OCI-LY1 (cell line): ENCODE measurements around the gene CAMK4.

Experiments used
- CTCF ChIP-seq: fragments of 200-600 bp; sonication (generic), shearing (Covaris generic); IDR thresholded peaks from 2 replicates; pipeline ENCODE4 v1.5.1; 2017; ENCODE audit warnings: mild to moderate bottlenecking, antibody characterized with exemption, low read length, moderate library complexity, mixed read lengths
- EZH2 ChIP-seq: fragments of 200-600 bp; sonication (generic), shearing (Covaris generic); IDR thresholded peaks from 2 replicates; pipeline ENCODE4 v1.8.0; 2017; ENCODE audit warnings: borderline replicate concordance, mixed run types, mild to moderate bottlenecking, antibody characterized with exemption, low read length, moderate library complexity, mixed read lengths

DNA sequence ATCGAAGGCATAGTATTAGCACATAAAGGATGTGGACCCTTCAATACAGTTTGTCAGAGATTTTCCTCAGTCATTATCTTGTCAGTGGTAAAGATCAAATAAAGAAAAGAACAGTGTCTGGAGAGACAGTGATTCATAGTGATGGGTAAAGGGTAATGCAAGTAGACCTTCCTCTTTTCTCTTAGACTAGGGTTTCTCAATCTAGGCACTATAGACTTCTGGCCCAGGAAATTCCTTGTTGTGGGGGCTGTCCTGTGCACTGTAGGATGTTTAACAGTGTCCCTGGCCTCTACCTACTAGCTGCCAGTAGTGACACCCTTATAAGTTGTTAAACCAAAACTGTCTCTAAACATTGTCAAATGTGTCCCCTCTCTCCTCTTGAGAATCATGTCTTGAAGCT is 6.9 kb downstream of the CAMK4 start:
- no peak for TF ChIP-seq CTCF
- no peak for TF ChIP-seq EZH2
